Loucy (cell line): ENCODE results near the gene CPT1C.

Source experiments
- H2AFZ ChIP-seq: fragments of 200-600 bp; sonication (generic); 2 replicates; pipeline ENCODE4 v1.6.0; 2016; ENCODE audit warnings: antibody characterized with exemption, mild to moderate bottlenecking, low read length, moderate library complexity
- H3F3A ChIP-seq: fragments of 200-600 bp; 2 replicates; pipeline ENCODE4 v1.6.0; 2016; ENCODE audit warnings: antibody characterized with exemption, low read depth, mild to moderate bottlenecking
- H3K27me3 ChIP-seq: fragments of 200-600 bp; sonication (generic); 2 replicates; pipeline ENCODE4 v1.6.1; 2014; ENCODE audit warnings: low read length, mild to moderate bottlenecking; ENCODE audit not compliant: insufficient read depth, poor library complexity, severe bottlenecking
- H3K36me3 ChIP-seq: fragments of 200-600 bp; sonication (generic); 2 replicates; pipeline ENCODE4 v1.6.1; 2016; ENCODE audit warnings: low read length; ENCODE audit not compliant: insufficient read depth
- H3K4me1 ChIP-seq: fragments of 200-600 bp; sonication (generic); 2 replicates; pipeline ENCODE4 v1.5.1; 2014; ENCODE audit warnings: low read length, mild to moderate bottlenecking; ENCODE audit not compliant: insufficient read depth, poor library complexity, severe bottlenecking
- H3K4me2 ChIP-seq: fragments of 200-600 bp; sonication (generic); 2 replicates; pipeline ENCODE4 v1.6.0; 2014; ENCODE audit warnings: antibody characterized with exemption, low read length, low read depth, mild to moderate bottlenecking; ENCODE audit not compliant: poor library complexity, severe bottlenecking
- H3K4me3 ChIP-seq: fragments of 200-600 bp; sonication (generic); 2 replicates; pipeline ENCODE4 v1.5.1; 2014; ENCODE audit warnings: low read length, mild to moderate bottlenecking, mixed read lengths; ENCODE audit not compliant: poor library complexity, severe bottlenecking
- H3K79me2 ChIP-seq: fragments of 200-600 bp; sonication (generic); 2 replicates; pipeline ENCODE4 v1.6.1; 2014; ENCODE audit warnings: low read length; ENCODE audit not compliant: insufficient read depth
- H3K9ac ChIP-seq: fragments of 200-600 bp; sonication (generic); 2 replicates; pipeline ENCODE4 v1.6.0; 2014; ENCODE audit warnings: mild to moderate bottlenecking, low read depth, low read length, moderate library complexity; ENCODE audit not compliant: poor library complexity, severe bottlenecking
- H3K9me2 ChIP-seq: fragments of 200-600 bp; sonication (generic); replicated peaks from 2 replicates; pipeline ENCODE4 v1.6.1; 2016; ENCODE audit warnings: low read depth, low read length, mixed read lengths
- H3K9me3 ChIP-seq: fragments of 200-600 bp; sonication (generic); 2 replicates; pipeline ENCODE4 v1.6.1; 2014; ENCODE audit warnings: mild to moderate bottlenecking, antibody characterized with exemption, low read length, low read depth; ENCODE audit not compliant: insufficient read depth
- H4K20me1 ChIP-seq: fragments of 200-600 bp; sonication (generic); 2 replicates; pipeline ENCODE4 v1.6.0; 2014; ENCODE audit warnings: antibody characterized with exemption, low read length, mild to moderate bottlenecking; ENCODE audit not compliant: insufficient read depth, poor library complexity, severe bottlenecking
- EZH2phosphoT487 ChIP-seq: fragments of 200-600 bp; IDR thresholded peaks from 2 replicates; pipeline ENCODE4 v1.6.1; 2018; ENCODE audit warnings: antibody characterized with exemption, mild to moderate bottlenecking, moderate library complexity, borderline replicate concordance
- TF ChIP-seq, protein P1 (sequence below): fragments of 200-600 bp; sonication (generic); conservative IDR thresholded peaks from 2 replicates; pipeline ENCODE4 v1.5.1; 2014; ENCODE audit warnings: mild to moderate bottlenecking, antibody characterized with exemption, low read length

The CPT1C gene

GRCh38 chr19:49655570-49656455 is 35.1 kb upstream of the CPT1C start:
- no peaks in the 10 kb centered on the region for H3K79me2 ChIP-seq
- no peak for TF ChIP-seq EZH2phosphoT487
- TF ChIP-seq, protein P1, sequence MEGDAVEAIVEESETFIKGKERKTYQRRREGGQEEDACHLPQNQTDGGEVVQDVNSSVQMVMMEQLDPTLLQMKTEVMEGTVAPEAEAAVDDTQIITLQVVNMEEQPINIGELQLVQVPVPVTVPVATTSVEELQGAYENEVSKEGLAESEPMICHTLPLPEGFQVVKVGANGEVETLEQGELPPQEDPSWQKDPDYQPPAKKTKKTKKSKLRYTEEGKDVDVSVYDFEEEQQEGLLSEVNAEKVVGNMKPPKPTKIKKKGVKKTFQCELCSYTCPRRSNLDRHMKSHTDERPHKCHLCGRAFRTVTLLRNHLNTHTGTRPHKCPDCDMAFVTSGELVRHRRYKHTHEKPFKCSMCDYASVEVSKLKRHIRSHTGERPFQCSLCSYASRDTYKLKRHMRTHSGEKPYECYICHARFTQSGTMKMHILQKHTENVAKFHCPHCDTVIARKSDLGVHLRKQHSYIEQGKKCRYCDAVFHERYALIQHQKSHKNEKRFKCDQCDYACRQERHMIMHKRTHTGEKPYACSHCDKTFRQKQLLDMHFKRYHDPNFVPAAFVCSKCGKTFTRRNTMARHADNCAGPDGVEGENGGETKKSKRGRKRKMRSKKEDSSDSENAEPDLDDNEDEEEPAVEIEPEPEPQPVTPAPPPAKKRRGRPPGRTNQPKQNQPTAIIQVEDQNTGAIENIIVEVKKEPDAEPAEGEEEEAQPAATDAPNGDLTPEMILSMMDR = no peak
- H3F3A ChIP-seq = no peaks in the 10 kb centered on the region
- H3K4me3 ChIP-seq = no peak overlapping the region
- H3K4me1 ChIP-seq = no peaks in the 10 kb centered on the region
- H2AFZ ChIP-seq = no peak overlapping the region
- H3K4me2 ChIP-seq = no peak overlapping the region
- H3K36me3 ChIP-seq = peaks cover 54% of the 10 kb centered on the region; the same call in 1 of the 2 replicates
- H3K27me3 ChIP-seq = no peaks in the 10 kb centered on the region
- no peaks in the 10 kb centered on the region for H4K20me1 ChIP-seq
- H3K9me2 ChIP-seq = no peaks in the 10 kb centered on the region
- no peak overlapping the region for H3K9ac ChIP-seq
- H3K9me3 ChIP-seq = no peaks in the 10 kb centered on the region

DNA sequence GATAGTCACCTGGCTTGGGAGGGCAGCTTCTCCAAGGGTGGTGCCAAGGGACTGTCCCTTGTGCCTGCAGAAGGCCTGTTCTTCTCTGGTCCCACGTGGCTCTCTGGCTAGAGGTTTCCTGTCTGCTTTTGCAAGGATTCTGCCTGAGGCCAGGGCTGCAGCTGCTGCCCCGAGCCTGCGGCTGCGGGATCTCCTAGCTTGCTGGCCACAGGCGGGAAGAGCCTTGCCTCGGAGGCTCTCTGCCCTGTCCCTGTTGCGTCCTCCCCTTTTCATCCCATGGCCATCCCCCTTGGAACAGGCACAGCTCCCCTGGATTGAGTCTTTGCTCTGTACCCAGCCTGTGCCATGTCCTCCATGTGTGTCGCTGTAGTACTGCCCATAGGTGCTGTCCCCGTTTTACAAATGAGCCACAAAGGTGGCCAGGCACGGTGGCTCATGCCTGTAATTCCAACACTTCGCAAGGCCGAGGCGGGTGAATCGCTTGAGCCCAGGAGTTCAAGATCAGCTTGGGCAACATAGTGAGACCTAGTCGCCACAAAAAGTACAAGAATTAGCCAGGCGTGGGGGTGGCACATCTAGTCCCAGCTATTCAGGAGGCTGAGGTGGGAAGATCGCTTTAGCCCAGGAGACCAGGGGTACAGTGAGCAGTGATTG is 34.3 kb upstream of the CPT1C start:
- peaks cover 60% of the 10 kb centered on the region; the same call in 1 of the 2 replicates for H3K36me3 ChIP-seq
- no peaks in the 10 kb centered on the region for H3K79me2 ChIP-seq
- no peak overlapping the region for H3K4me2 ChIP-seq
- no peaks in the 10 kb centered on the region for H3K9me3 ChIP-seq
- no peaks in the 10 kb centered on the region for H3K9me2 ChIP-seq
- H3K27me3 ChIP-seq = no peaks in the 10 kb centered on the region
- H4K20me1 ChIP-seq = no peaks in the 10 kb centered on the region
- H3F3A ChIP-seq = no peaks in the 10 kb centered on the region
- H3K4me3 ChIP-seq = no peak overlapping the region
- TF ChIP-seq, protein P1 = no peak
- no peak for TF ChIP-seq EZH2phosphoT487
- H3K9ac ChIP-seq = no peak overlapping the region
- H3K4me1 ChIP-seq = no peaks in the 10 kb centered on the region
- H2AFZ ChIP-seq = no peak overlapping the region

DNA sequence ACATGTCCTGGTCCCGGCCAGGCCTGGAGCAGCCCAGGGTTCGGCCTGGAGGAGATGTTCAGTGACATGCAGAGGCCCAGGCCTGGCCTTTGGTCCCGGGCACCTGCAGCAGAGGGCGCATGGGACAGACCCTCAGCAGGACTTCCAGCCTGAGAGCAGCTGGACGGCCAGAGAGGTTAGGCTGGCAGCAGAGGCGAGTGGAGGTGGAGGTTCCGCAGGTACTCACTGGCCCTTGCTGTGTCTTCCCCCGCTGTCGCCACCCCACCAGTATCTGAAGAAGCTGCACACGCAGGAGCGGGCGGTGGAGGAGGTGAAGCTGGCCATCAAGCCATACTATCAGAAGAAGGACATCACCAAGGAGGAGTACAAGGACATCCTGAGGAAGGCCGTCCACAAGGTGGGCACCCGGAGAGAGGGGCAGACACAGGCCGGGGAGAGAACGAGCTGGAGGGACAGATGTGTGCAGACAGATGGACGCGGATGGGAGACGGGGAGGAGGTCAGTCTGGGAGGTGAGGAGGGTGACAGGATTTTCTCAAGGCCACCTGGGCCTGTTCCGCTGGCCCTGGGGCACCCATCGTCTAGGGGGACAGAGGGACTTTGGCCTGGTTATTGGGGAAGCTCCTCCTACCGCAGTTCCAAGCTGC is 33.3 kb upstream of the CPT1C start:
- Histone ChIP-seq H3K36me3 (peaks cover 67% of the 10 kb centered on the region; the same call in 1 of the 2 replicates), H3F3A (no peaks in the 10 kb centered on the region)

More for the DNA sequence above, 33.3 kb upstream of the CPT1C start:
- Histone ChIP-seq H2AFZ (no peak overlapping the region), H3K79me2 (peaks cover under 1% of the 10 kb centered on the region; the same call in 1 of the 2 replicates), H3K9ac (no peak overlapping the region), H3K9me3 (no peaks in the 10 kb centered on the region), H3K4me1 (no peaks in the 10 kb centered on the region), H3K4me2 (no peak overlapping the region), H4K20me1 (no peaks in the 10 kb centered on the region), H3K4me3 (no peak overlapping the region), H3K9me2 (no peaks in the 10 kb centered on the region), H3K27me3 (no peaks in the 10 kb centered on the region)
- TF ChIP-seq EZH2phosphoT487 = no peak
- TF ChIP-seq, protein P1 = no peak
